ENCODE data around the gene APH1B.

- no peak for TF ChIP-seq ESRRG (CRISPR knock-in tag; IDR thresholded peaks at IDR 0.05)
- no peak for TF ChIP-seq TCF4 (CRISPR knock-in tag; IDR thresholded peaks at IDR 0.05; ENCODE audit: borderline replicate concordance)
- TF ChIP-seq TOX (CRISPR knock-in tag; IDR thresholded peaks at IDR 0.05; ENCODE audit: borderline replicate concordance) = no peak
- TF ChIP-seq ZNF8 (CRISPR knock-in tag; IDR thresholded peaks at IDR 0.05) = no peak
- no peak for TF ChIP-seq ARNTL (CRISPR knock-in tag; IDR thresholded peaks at IDR 0.05; ENCODE audit: borderline replicate concordance, low read depth)
- TF ChIP-seq PPARA (CRISPR knock-in tag; IDR thresholded peaks at IDR 0.05; ENCODE audit: borderline replicate concordance) = no peak
- TF ChIP-seq ZNF70 (CRISPR knock-in tag; IDR thresholded peaks at IDR 0.05) = no peak
- TF ChIP-seq BACH2 (CRISPR knock-in tag; IDR thresholded peaks at IDR 0.05; ENCODE audit: borderline replicate concordance) = no peak
- no peak for TF ChIP-seq ZFP3 (CRISPR knock-in tag; IDR thresholded peaks at IDR 0.05)
These were observed 53.5 kb downstream of the APH1B start for GRCh38 chr15:63330926-63331325.
